HPDE6-E6E7 (cell line): ENCODE results near the gene TBC1D8.
A peak's percentile ranks its signal among the peaks of the same experiment; 100 is the strongest.

Experiments used
- DNase-seq: peaks from one replicate; pipeline ENCODE4 v3.0.0; 2011; ENCODE audit warnings: missing footprints; ENCODE audit errors: extremely low spot score

The TBC1D8 gene

GRCh38 chr2:101162561-101163330, 11.6 kb upstream of the TBC1D8 start:
- DNase-seq = no peak

GRCh38 chr2:101161658-101162057, 10.5 kb upstream of the TBC1D8 start:
- no peak for DNase-seq

- no peak for DNase-seq
Measured at GRCh38 chr2:101160454-101160853, 9.3 kb upstream of the TBC1D8 start.

GRCh38 chr2:101159526-101159925, 8.3 kb upstream of the TBC1D8 start:
- no peak for DNase-seq

GRCh38 chr2:101157272-101157671, 6.1 kb upstream of the TBC1D8 start:
- no peak for DNase-seq

GRCh38 chr2:101153787-101154186, 2.6 kb upstream of the TBC1D8 start:
- DNase-seq = no peak

- DNase-seq = no peak
Measured at GRCh38 chr2:101153077-101153707, 2.0 kb upstream of the TBC1D8 start.

- DNase-seq = peak; percentile 49
Measured at GRCh38 chr2:101152272-101153076, 1.3 kb upstream of the TBC1D8 start.

- DNase-seq = no peak
Measured at GRCh38 chr2:101151859-101152271, 683 bp upstream of the TBC1D8 start.

GRCh38 chr2:101150306-101151145, 656 bp downstream of the TBC1D8 start:
- no peak for DNase-seq

- DNase-seq = no peak
Measured at GRCh38 chr2:101149241-101150192, 1.7 kb downstream of the TBC1D8 start.

- no peak for DNase-seq
Measured at GRCh38 chr2:101148777-101149176, 2.4 kb downstream of the TBC1D8 start.

- DNase-seq = no peak
Measured at GRCh38 chr2:101147971-101148370, 3.2 kb downstream of the TBC1D8 start.

GRCh38 chr2:101147062-101147461, 4.1 kb downstream of the TBC1D8 start:
- no peak for DNase-seq

- DNase-seq = no peak
Measured at GRCh38 chr2:101146535-101146934, 4.6 kb downstream of the TBC1D8 start.

- no peak for DNase-seq
Measured at GRCh38 chr2:101145406-101145805, 5.8 kb downstream of the TBC1D8 start.

- DNase-seq = no peak
Measured at GRCh38 chr2:101142163-101142562, 9.0 kb downstream of the TBC1D8 start.

- no peak for DNase-seq
Measured at GRCh38 chr2:101140978-101141655, 10.1 kb downstream of the TBC1D8 start.

- DNase-seq = no peak
Measured at GRCh38 chr2:101140237-101140636, 10.9 kb downstream of the TBC1D8 start.

GRCh38 chr2:101139495-101139894, 11.7 kb downstream of the TBC1D8 start:
- DNase-seq = no peak
